ENCODE data around the gene OTUD1.

DNA sequence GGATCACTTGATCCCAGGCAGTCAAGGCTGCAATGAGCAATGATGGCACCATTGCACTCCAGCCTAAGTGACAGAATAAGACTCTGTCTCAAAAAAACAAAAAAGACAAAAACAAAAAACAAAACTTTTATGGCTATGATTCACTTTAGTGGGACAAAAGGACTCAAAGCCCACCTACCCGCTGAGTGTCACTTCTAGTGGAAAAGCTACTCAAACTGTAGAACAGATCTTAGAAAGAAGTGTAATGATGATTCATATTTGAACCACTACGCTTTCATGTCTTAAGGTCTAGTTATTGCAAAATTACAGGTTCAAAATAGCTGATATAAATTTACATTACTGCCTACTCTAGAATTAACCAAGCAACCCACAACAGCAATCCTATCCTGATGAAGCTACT lies 47.1 kb upstream of the OTUD1 start:
- TF ChIP-seq CTCF (IDR thresholded peaks at IDR 0.05): no peak
- no peak for TF ChIP-seq POLR2A (IDR thresholded peaks at IDR 0.05)

Measured in uterus (tissue), 2 donors.